Measurements from ENCODE around the gene FAM13B.
"Not testable (repeated sequence)": the region's sequence is repeated elsewhere in the genome, so short reads cannot be mapped to it uniquely, and the experiment has no call there.

GRCh38 chr5:137970384-137970783, 62.5 kb downstream of the FAM13B start:
- not testable (repeated sequence) for TF ChIP-seq CTCF (IDR thresholded peaks at IDR 0.05; ENCODE audit: low read depth, low read length); POLR2A (IDR thresholded peaks at IDR 0.05; ENCODE audit: extremely low read depth, insufficient read length); MYC (IDR thresholded peaks at IDR 0.05; ENCODE audit: low read depth, low read length); MAX (IDR thresholded peaks at IDR 0.05; ENCODE audit: low read depth, low read length)

Data from NB4 (cell line).